SK-N-SH (cell line): ENCODE results near the gene ALG6. TPM values are rescaled to one million over a fixed set of nuclear protein-coding genes. Genes with fewer than 3 reads are reported as not detected.

Experiments
- CTCF ChIA-PET: fragments of 300-600, 350-600 bp; formaldehyde crosslinking; extraction: SDS; loops from one replicate; lab custom pipeline; 2021; lab: Yijun Ruan, JAX
- POLR2A ChIA-PET: fragments of 350-600 bp; sonication (Branson Sonifier 250); formaldehyde crosslinking; extraction: SDS; loops from one replicate; lab custom pipeline; 2020; ENCODE audit warnings: antibody characterized with exemption, inconsistent platforms; lab: Yijun Ruan, JAX
- DNase-seq: peaks from one replicate; pipeline ENCODE4 v3.0.0; 2012
- H2AFZ ChIP-seq: fragments of 200-600 bp; sonication (generic); 2 replicates; pipeline ENCODE4 v1.8.1; 2016; ENCODE audit warnings: antibody characterized with exemption, mild to moderate bottlenecking, low read depth
- H3F3A ChIP-seq: fragments of 200-600 bp; sonication (generic); replicated peaks from 2 replicates; pipeline ENCODE3; 2016; ENCODE audit warnings: antibody characterized with exemption, mild to moderate bottlenecking; ENCODE audit not compliant: insufficient read depth
- H3K27ac ChIP-seq, 2 experiments: fragments of 200-500 bp in 1 of 2; fragments of 200-600 bp in 1 of 2; sonication (Bioruptor generic) in 1 of 2; sonication (generic), shearing (Covaris generic) in 1 of 2; 2 replicates each; pipeline versions ENCODE4 v1.5.1 to v1.6.1; 2014 to 2016; ENCODE audit warnings: low read depth in 2 of 2, inconsistent platforms in 1 of 2, low read length in 1 of 2, mild to moderate bottlenecking in 1 of 2, mixed read lengths in 1 of 2
- H3K27me3 ChIP-seq: fragments of 200-600 bp; sonication (generic), shearing (Covaris generic); 2 replicates; pipeline ENCODE4 v1.6.1; 2016; ENCODE audit warnings: mixed run types; ENCODE audit not compliant: insufficient read depth
- H3K36me3 ChIP-seq, 2 experiments: fragments of 200-500 bp in 1 of 2; fragments of 200-600 bp in 1 of 2; sonication (Bioruptor generic) in 1 of 2; sonication (generic) in 1 of 2; replicated peaks in 1 of 2; 2 replicates each; pipeline versions ENCODE3 to v1.5.1; 2014 to 2016; ENCODE audit warnings: low read length in 1 of 2, mild to moderate bottlenecking in 1 of 2; ENCODE audit not compliant: insufficient read depth in 2 of 2, control insufficient read depth in 1 of 2
- H3K4me1 ChIP-seq, 2 experiments: fragments of 200-500 bp in 1 of 2; fragments of 200-600 bp in 1 of 2; sonication (Bioruptor generic) in 1 of 2; sonication (generic), shearing (Covaris generic) in 1 of 2; 2 replicates each; pipeline versions ENCODE4 v1.5.1 to v1.6.1; 2014 to 2016; ENCODE audit warnings: low read depth in 1 of 2, low read length in 1 of 2, mixed run types in 1 of 2; ENCODE audit not compliant: insufficient read depth in 2 of 2, control insufficient read depth in 1 of 2
- H3K4me2 ChIP-seq: fragments of 200-600 bp; sonication (generic), shearing (Covaris generic); 2 replicates; pipeline ENCODE4 v1.6.1; 2017; ENCODE audit warnings: mixed run types
- H3K4me3 ChIP-seq, 2 experiments: fragments of 200-500 bp in 1 of 2; fragments of 200-600 bp in 1 of 2; sonication (Bioruptor generic) in 1 of 2; sonication (generic), shearing (Covaris generic) in 1 of 2; 2 replicates each; pipeline versions ENCODE4 v1.5.1 to v1.8.1; 2014 to 2016; ENCODE audit warnings: low read depth in 2 of 2, inconsistent platforms in 1 of 2, low read length in 1 of 2, mild to moderate bottlenecking in 1 of 2, mixed read lengths in 1 of 2, moderate library complexity in 1 of 2
- H3K79me2 ChIP-seq: fragments of 200-600 bp; sonication (generic); 2 replicates; pipeline ENCODE4 v1.8.1; 2017; ENCODE audit warnings: mild to moderate bottlenecking; ENCODE audit not compliant: insufficient read depth
- H3K9ac ChIP-seq: fragments of 200-600 bp; sonication (generic); 2 replicates; pipeline ENCODE4 v1.6.1; 2017; ENCODE audit warnings: mixed run types
- H3K9me2 ChIP-seq: fragments of 200-600 bp; sonication (generic); 2 replicates; pipeline ENCODE4 v1.6.1; 2017; ENCODE audit warnings: mixed run types
- H3K9me3 ChIP-seq: fragments of 200-600 bp; sonication (generic); 2 replicates; pipeline ENCODE4 v1.6.1; 2017; ENCODE audit warnings: mixed run types, mild to moderate bottlenecking, moderate library complexity
- H4K20me1 ChIP-seq: fragments of 200-600 bp; sonication (generic); 2 replicates; pipeline ENCODE4 v1.6.1; 2017; ENCODE audit warnings: mild to moderate bottlenecking, mixed run types; ENCODE audit not compliant: insufficient read depth
- EZH2phosphoT487 ChIP-seq: fragments of 200-600 bp; sonication (generic); IDR thresholded peaks from 2 replicates; pipeline ENCODE4 v1.6.1; 2017; ENCODE audit warnings: low read depth, mixed run types, mild to moderate bottlenecking, antibody characterized with exemption, moderate library complexity, borderline replicate concordance
- GATA2 ChIP-seq: sonication (generic); formaldehyde crosslinking; IDR thresholded peaks from 2 replicates; pipeline ENCODE4 v1.5.0; 2020; ENCODE audit warnings: mild to moderate bottlenecking, missing genetic modification reagents
- IRF3 ChIP-seq: fragments of 150-350 bp; IDR thresholded peaks from 2 replicates; pipeline ENCODE4 v1.6.1; 2016; ENCODE audit warnings: mild to moderate bottlenecking, low read depth, low read length
- JUND ChIP-seq: IDR thresholded peaks from 2 replicates; pipeline ENCODE4 v1.4.0; 2012
- MEF2A ChIP-seq: IDR thresholded peaks from 2 replicates; pipeline ENCODE4 v1.4.0; 2012; ENCODE audit warnings: low read depth, borderline replicate concordance
- POLR2AphosphoS5 ChIP-seq: IDR thresholded peaks from 2 replicates; pipeline ENCODE4 v1.6.1; 2012; ENCODE audit warnings: low read depth, low read length
- REST ChIP-seq: IDR thresholded peaks from 2 replicates; pipeline ENCODE4 v1.6.1; 2012; ENCODE audit warnings: mild to moderate bottlenecking, low read depth, low read length, moderate library complexity
- TAF1 ChIP-seq: IDR thresholded peaks from 2 replicates; pipeline ENCODE4 v1.6.1; 2012; ENCODE audit warnings: low read depth, mild to moderate bottlenecking, low read length, moderate library complexity, borderline replicate concordance
- USF1 ChIP-seq: IDR thresholded peaks from 2 replicates; pipeline ENCODE4 v1.4.0; 2012; ENCODE audit warnings: low read depth, borderline replicate concordance
- ZBTB33 ChIP-seq: IDR thresholded peaks from 2 replicates; pipeline ENCODE4 v1.4.0; 2012; ENCODE audit warnings: low read depth, borderline replicate concordance
- WGBS: methylation state at CpG from one replicate; pipeline ENCODE4 v1.1.6; 2017; ENCODE audit warnings: low lambda C conversion rate; 5-methylcytosine and 5-hydroxymethylcytosine counted together
- polyA plus RNA-seq, 3 experiments: library from polyadenylated mRNA; depleted of rRNA; stranded (reverse); fragments of >200 nt; gene quantifications; 2 replicates each; pipeline ENCODE4 v1.2.3, GENCODE V29; 2012

The ALG6 gene
- polyA plus RNA-seq, 1 of the 3 experiments (the other 2 are of a cell fraction): 3.8 TPM

- TF ChIP-seq REST (no peak), GATA2 (CRISPR knock-in tag) (no peak), USF1 (no peak), MEF2A (no peak), EZH2phosphoT487 (no peak; the same call in 1 of the 2 replicates), JUND (no peak)
These were observed 49.0 kb upstream of the ALG6 start (continued) for GRCh38 chr1:63318201-63318979.

GRCh38 chr1:63319046-63320021 is 48.1 kb upstream of the ALG6 start:
- H4K20me1 ChIP-seq: no peaks in the 10 kb centered on the region
- no peaks in the 10 kb centered on the region for H3K9me2 ChIP-seq
- peak; percentile 54 for DNase-seq
- H3K79me2 ChIP-seq: no peaks in the 10 kb centered on the region
- H3K27me3 ChIP-seq: peaks cover 93% of the 10 kb centered on the region
- TF ChIP-seq ZBTB33: no peak
- no peak for TF ChIP-seq POLR2AphosphoS5
- TF ChIP-seq EZH2phosphoT487: peak; percentile 99; the same call in 1 of the 2 replicates
- no peak for TF ChIP-seq TAF1
- TF ChIP-seq IRF3: no peak
- TF ChIP-seq, all 33 proteins: peak for 1
- WGBS: 28% methylated on average over 49 of the region's 60 CpGs
- CTCF ChIA-PET: interaction anchor here (9.8 kb wide), 1 partner anchor 10 kb away, joined by 86 read pairs; no protein-coding TSS in a partner anchor
- Histone ChIP-seq H3F3A (no peaks in the 10 kb centered on the region), H3K36me3 (no peaks in the 10 kb centered on the region), H3K9me3 (no peaks in the 10 kb centered on the region), H2AFZ (no peak overlapping the region), H3K4me2 (no peak overlapping the region), H3K4me1 (peaks cover 4 to 7% of the 10 kb centered on the region in 2 experiments; a peak in 2 of 4 replicates), H3K4me3 (no peak overlapping the region), H3K9ac (no peak overlapping the region), H3K27ac (no peak overlapping the region)
- POLR2A ChIA-PET: no interaction called here
